ENCODE measurements around the gene LIF. TPM values are rescaled to one million over a fixed set of nuclear protein-coding genes. Genes with fewer than 3 reads are reported as not detected.

The LIF gene
- total RNA-seq, 1 experiment from 2014 or later: 0.59 TPM

GRCh38 chr22:30262917-30263741, 16.6 kb upstream of the LIF start:
- Histone ChIP-seq H3K27me3 (ENCODE audit: control insufficient read depth, insufficient read depth, low read length) (peaks cover 3% of the 10 kb centered on the region), H3K4me3 (ENCODE audit: insufficient read depth, low read depth, low read length) (no peak overlapping the region), H3K36me3 (replicated peaks; ENCODE audit: control insufficient read depth, insufficient read depth, low read length) (no peaks in the 10 kb centered on the region)
- DNase-seq: peak; percentile 95

GRCh38 chr22:30262112-30262511, 15.6 kb upstream of the LIF start:
- peaks cover 3% of the 10 kb centered on the region for H3K27me3 ChIP-seq (ENCODE audit: control insufficient read depth, insufficient read depth, low read length)
- DNase-seq: no peak
- H3K4me3 ChIP-seq (ENCODE audit: insufficient read depth, low read depth, low read length): no peak overlapping the region
- H3K36me3 ChIP-seq (replicated peaks; ENCODE audit: control insufficient read depth, insufficient read depth, low read length): no peaks in the 10 kb centered on the region

- Histone ChIP-seq H3K36me3 (replicated peaks; ENCODE audit: control insufficient read depth, insufficient read depth, low read length) (no peaks in the 10 kb centered on the region), H3K4me3 (ENCODE audit: insufficient read depth, low read depth, low read length) (no peak overlapping the region)
- DNase-seq: no peak
Observed at GRCh38 chr22:30261134-30261533, 14.6 kb upstream of the LIF start.

GRCh38 chr22:30260682-30261081, 14.1 kb upstream of the LIF start:
- Histone ChIP-seq H3K36me3 (replicated peaks; ENCODE audit: control insufficient read depth, insufficient read depth, low read length) (no peaks in the 10 kb centered on the region), H3K4me3 (ENCODE audit: insufficient read depth, low read depth, low read length) (no peak overlapping the region), H3K27me3 (ENCODE audit: control insufficient read depth, insufficient read depth, low read length) (peaks cover 3% of the 10 kb centered on the region)
- no peak for DNase-seq

More at GRCh38 chr22:30261134-30261533, 14.6 kb upstream of the LIF start:
- peaks cover 3% of the 10 kb centered on the region for H3K27me3 ChIP-seq (ENCODE audit: control insufficient read depth, insufficient read depth, low read length)

- no peak overlapping the region for H3K4me3 ChIP-seq (ENCODE audit: insufficient read depth, low read depth, low read length)
- no peaks in the 10 kb centered on the region for H3K36me3 ChIP-seq (replicated peaks; ENCODE audit: control insufficient read depth, insufficient read depth, low read length)
- no peak for DNase-seq
- H3K27me3 ChIP-seq (ENCODE audit: control insufficient read depth, insufficient read depth, low read length): peaks cover 3% of the 10 kb centered on the region
Observed at GRCh38 chr22:30260276-30260675, 13.7 kb upstream of the LIF start.

- Histone ChIP-seq H3K4me3 (ENCODE audit: insufficient read depth, low read depth, low read length) (no peak overlapping the region), H3K27me3 (ENCODE audit: control insufficient read depth, insufficient read depth, low read length) (no peaks in the 10 kb centered on the region), H3K36me3 (replicated peaks; ENCODE audit: control insufficient read depth, insufficient read depth, low read length) (no peaks in the 10 kb centered on the region; the same call in 1 of the 2 replicates)
- peak; percentile 68 for DNase-seq
Observed at GRCh38 chr22:30254314-30254713, 7.8 kb upstream of the LIF start.

GRCh38 chr22:30253205-30253852, 6.8 kb upstream of the LIF start:
- no peak overlapping the region for H3K4me3 ChIP-seq (ENCODE audit: insufficient read depth, low read depth, low read length)
- H3K36me3 ChIP-seq (replicated peaks; ENCODE audit: control insufficient read depth, insufficient read depth, low read length): no peaks in the 10 kb centered on the region; the same call in 1 of the 2 replicates

GRCh38 chr22:30252411-30253204, 6.0 kb upstream of the LIF start:
- no peaks in the 10 kb centered on the region; the same call in 1 of the 2 replicates for H3K36me3 ChIP-seq (replicated peaks; ENCODE audit: control insufficient read depth, insufficient read depth, low read length)
- peak; percentile 74 for DNase-seq
- H3K4me3 ChIP-seq (ENCODE audit: insufficient read depth, low read depth, low read length): no peak overlapping the region
- H3K27me3 ChIP-seq (ENCODE audit: control insufficient read depth, insufficient read depth, low read length): no peaks in the 10 kb centered on the region; the same call in 1 of the 2 replicates

More at GRCh38 chr22:30253205-30253852, 6.8 kb upstream of the LIF start:
- no peaks in the 10 kb centered on the region for H3K27me3 ChIP-seq (ENCODE audit: control insufficient read depth, insufficient read depth, low read length)
- DNase-seq: peak; percentile 56

GRCh38 chr22:30251711-30252110, 5.2 kb upstream of the LIF start:
- H3K4me3 ChIP-seq (ENCODE audit: insufficient read depth, low read depth, low read length): no peak overlapping the region
- peaks cover 3% of the 10 kb centered on the region; the same call in 1 of the 2 replicates for H3K27me3 ChIP-seq (ENCODE audit: control insufficient read depth, insufficient read depth, low read length)
- DNase-seq: no peak
- H3K36me3 ChIP-seq (replicated peaks; ENCODE audit: control insufficient read depth, insufficient read depth, low read length): no peaks in the 10 kb centered on the region; the same call in 1 of the 2 replicates

GRCh38 chr22:30250661-30251267, 4.2 kb upstream of the LIF start:
- Histone ChIP-seq H3K27me3 (ENCODE audit: control insufficient read depth, insufficient read depth, low read length) (peaks cover 5% of the 10 kb centered on the region; the same call in 1 of the 2 replicates), H3K36me3 (replicated peaks; ENCODE audit: control insufficient read depth, insufficient read depth, low read length) (no peaks in the 10 kb centered on the region; the same call in 1 of the 2 replicates), H3K4me3 (ENCODE audit: insufficient read depth, low read depth, low read length) (no peak overlapping the region)
- peak; percentile 80 for DNase-seq

GRCh38 chr22:30250039-30250565, 3.5 kb upstream of the LIF start:
- Histone ChIP-seq H3K36me3 (replicated peaks; ENCODE audit: control insufficient read depth, insufficient read depth, low read length) (no peaks in the 10 kb centered on the region; the same call in 1 of the 2 replicates), H3K27me3 (ENCODE audit: control insufficient read depth, insufficient read depth, low read length) (peaks cover 6% of the 10 kb centered on the region; the same call in 1 of the 2 replicates), H3K4me3 (ENCODE audit: insufficient read depth, low read depth, low read length) (no peak overlapping the region)
- DNase-seq: no peak

GRCh38 chr22:30249049-30250038, 2.8 kb upstream of the LIF start:
- H3K36me3 ChIP-seq (replicated peaks; ENCODE audit: control insufficient read depth, insufficient read depth, low read length): peaks cover under 1% of the 10 kb centered on the region
- H3K27me3 ChIP-seq (ENCODE audit: control insufficient read depth, insufficient read depth, low read length): peaks cover 6% of the 10 kb centered on the region; the same call in 1 of the 2 replicates
- peak; percentile 69 for DNase-seq
- H3K4me3 ChIP-seq (ENCODE audit: insufficient read depth, low read depth, low read length): no peak overlapping the region

- peaks cover 7% of the 10 kb centered on the region for H3K36me3 ChIP-seq (replicated peaks; ENCODE audit: control insufficient read depth, insufficient read depth, low read length)
- H3K4me3 ChIP-seq (ENCODE audit: insufficient read depth, low read depth, low read length): no peak overlapping the region
- peak; percentile 51 for DNase-seq
- peaks cover 6% of the 10 kb centered on the region; the same call in 1 of the 2 replicates for H3K27me3 ChIP-seq (ENCODE audit: control insufficient read depth, insufficient read depth, low read length)
Observed at GRCh38 chr22:30248484-30248883, 1.9 kb upstream of the LIF start.
